NCI-H69 (cell line): ENCODE measurements around the gene DES.
A peak's percentile ranks its signal among the peaks of the same experiment; 100 is the strongest.

Source experiments
- DNase-seq: peaks from one replicate; lab custom pipeline; 2025; lab: John Stamatoyannopoulos, UW

Gene DES

DNA sequence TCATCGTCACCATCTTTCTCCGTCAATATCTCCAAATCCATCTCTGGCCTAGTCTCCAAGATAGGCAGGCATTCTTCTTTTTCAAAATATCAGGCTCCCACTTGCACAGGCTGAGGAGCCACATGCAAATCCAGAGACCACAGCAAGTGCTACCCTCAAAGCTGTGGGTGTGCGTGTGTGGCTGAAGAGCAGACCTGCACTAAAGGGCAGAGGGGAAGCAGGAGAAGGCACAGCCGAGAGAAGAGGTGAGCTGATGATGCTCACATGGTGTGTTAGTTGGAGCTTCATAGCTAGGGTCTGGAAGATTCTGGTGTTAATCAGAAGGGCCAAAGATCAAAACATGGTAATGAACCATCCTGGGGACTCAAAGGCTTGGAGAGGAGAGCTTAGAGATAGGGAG is 20.3 kb downstream of the DES start:
- DNase-seq, result no peak

DNA sequence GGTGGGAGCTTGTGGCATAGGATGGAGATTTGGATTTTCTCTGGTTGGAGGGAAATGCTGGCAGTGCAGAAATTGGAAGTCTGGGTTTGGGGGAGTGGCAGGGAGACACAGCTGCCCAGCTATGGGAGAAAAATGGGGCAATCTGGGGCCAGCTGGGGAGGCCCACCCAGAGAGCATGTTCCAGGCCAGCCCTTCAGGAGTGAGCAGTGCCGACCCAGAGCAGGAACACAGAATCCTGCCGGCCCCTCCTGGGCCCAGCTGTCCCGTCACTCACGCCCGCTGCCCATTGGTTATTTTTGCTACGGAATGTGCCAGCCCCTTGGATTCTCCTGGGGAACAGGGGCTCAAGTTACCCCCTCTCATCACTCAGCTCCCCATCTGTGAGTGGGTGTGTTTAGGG is 21.3 kb downstream of the DES start:
- DNase-seq, result no peak

DNA sequence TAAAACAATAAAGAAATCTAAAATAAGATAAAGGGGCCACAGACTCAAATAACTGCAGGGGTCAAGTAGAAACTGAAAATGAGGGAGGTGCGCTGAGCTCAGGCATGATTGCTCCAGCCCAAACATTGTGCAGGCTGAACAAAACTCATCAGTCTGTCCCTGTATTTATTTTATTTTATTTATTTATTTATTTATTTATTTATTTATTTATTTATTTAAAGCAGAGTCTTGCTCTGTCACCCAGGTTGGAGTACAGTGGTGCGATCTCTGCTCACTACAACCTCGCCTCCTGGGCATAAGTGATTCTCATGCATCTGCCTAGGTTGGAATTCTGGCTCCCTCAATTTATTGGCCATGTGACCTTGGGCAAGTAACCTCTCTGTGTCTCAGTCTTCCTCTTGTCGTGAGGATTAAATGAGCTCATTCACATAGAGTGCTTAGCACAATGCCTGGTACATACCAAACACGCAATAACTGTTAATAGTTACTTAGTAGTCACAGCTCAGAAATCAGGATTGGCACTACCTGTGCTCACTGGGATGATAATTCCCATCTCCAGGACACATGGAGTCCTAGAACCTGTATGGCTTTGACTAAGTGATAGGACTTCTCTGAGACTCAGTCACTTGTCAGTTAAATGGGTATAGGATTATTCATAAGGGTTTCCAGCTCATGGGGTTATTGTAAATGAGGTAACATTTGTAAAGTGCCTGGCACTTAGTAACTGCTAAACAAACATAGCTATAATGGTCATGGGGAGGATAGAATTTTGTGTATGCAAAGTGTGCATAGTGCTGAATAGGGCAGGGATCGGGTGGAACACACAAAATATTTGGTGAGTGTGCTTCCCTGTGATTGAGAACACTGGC is 22.4 kb downstream of the DES start:
- DNase-seq, result peak; percentile 30

DNA sequence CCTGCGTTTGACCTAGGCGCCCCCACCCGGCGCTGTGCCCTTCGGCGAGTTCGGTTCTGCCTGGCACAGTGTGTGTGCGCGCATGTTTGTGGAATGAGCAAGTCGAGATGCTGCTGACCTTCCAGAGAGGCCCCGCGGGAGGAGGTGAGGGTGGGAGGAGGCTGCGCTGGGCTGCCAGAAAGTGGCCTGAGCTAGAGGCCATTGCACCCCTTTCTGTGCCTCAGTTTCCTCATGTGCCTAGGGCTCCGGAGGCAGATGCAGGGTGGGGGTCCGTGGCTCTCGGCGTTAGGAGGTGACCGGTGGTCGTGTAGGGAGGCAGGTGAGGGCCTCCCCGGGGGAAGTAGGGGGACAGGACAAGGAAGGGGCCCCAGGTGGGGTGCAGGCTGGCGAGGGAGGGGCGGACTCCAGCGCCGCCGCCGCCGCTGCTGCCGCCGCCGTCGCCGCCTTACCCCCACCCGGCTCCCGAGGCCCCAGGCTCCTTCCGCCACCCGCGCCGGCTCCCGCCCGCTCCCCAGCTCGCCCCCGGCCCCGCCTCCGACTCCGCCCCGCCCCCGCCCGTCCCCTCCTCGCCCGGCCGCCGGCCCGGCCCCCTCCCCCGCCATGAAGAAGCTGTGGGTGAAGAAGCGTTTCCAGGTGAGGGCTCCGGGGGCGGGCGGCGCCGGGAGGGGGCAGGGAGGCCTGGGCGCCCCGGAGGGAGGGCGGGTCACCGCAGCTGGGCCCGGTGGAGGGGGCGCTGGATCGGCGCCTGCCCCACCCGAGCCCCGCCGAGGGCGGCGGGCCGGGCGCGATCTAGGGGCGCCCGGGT is 23.5 kb downstream of the DES start:
- peak; percentile 79 for DNase-seq

DNA sequence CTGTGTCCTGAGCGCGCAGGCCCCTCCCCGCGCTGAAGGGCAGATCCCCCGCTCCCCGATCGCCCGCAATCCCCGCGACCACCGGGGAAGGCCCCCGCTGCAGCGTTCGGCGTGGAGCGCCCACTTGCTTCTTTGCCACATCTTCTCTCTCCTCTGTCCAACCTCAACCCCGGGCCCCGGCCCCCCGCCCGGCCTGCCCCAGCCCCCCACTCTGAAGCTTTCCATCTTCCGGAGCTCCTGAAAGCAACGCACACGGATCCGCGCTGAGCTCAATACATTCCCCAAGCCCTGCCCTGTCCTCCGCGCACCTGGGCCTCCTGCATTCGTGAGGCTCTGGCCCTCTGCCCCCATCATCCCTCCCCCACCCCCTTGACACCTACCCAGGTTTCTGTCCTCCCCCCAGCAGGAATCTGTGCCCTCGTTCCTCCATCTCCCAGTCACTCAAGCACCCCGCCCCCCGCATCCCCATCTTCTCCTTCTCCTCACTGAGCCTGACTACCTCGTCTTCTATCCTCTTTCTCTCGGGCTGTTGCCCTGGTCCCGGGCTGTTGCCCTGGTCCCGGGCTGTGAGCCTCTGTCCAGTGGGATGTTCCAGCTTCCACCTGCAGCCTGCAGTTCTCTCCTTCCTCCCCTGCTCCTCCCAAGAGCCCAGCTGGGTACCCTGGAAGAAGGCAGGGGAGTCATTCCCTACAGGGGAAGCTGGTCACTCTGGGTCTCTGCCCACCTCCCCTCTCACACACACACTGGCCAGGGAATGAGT is 24.3 kb downstream of the DES start:
- peak; percentile 28 for DNase-seq

DNA sequence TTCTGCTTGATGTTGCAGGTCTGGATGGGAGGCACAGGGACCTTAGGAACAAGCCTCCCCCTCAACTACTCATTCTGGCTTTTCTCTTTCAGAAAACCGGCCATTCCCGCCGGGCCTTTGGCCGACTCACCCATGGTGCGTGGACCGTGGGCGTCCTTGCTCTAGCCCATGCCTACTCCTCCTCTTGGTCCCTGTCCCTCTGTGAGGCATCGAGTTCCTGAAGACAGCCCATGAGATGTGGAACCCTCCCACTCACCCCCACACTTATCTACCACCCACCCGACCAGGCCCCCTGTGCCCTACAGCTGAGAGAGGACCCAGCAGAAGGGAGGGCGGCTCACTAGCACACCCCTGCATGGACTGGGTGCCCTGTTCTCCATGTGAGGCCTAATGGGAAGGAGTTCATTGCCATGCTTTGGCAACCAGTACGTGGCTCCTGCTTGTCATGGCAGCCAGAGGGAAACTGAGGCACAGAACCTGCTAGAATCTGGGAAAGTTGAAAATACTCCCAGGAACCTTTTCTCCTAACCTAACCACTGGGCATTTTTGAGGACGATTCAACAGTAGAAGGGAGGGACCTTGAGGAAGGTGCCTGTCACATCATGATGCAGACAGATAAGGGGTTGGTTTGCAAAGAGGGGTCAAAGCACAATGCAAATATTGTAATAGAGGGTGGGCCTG is 25.0 kb downstream of the DES start:
- DNase-seq, result no peak

DNA sequence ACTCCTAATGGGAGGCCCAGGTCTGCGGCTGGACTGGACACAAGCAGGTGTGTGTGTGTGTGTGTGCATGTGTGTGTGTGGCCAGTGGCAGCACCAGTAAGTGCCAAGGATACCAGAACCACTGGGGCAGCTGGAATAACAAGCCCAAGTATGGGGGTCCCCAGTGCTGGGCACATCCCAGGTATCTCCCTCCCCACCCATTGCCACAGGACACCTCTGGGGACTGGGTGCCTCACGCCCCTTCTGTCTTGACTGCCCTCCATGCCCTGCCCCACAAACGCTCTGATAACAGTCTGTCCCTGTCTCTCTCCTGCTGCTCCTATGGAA is 25.5 kb downstream of the DES start:
- DNase-seq, result no peak

DNA sequence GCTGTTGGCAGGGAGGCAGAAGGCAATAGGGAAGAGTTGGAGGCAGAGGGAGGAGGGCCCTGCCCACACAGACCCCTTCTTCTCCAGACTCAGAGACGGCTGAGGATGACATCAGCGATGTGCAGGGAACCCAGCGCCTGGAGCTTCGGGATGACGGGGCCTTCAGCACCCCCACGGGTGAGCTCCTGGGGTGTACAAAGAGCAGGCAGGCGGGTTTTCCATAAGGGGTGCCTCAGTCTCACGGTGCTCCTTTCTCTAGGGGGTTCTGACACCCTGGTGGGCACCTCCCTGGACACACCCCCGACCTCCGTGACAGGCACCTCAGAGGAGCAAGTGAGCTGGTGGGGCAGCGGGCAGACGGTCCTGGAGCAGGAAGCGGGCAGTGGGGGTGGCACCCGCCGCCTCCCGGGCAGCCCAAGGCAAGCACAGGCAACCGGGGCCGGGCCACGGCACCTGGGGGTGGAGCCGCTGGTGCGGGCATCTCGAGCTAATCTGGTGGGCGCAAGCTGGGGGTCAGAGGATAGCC is 26.5 kb downstream of the DES start:
- DNase-seq, result no peak

DNA sequence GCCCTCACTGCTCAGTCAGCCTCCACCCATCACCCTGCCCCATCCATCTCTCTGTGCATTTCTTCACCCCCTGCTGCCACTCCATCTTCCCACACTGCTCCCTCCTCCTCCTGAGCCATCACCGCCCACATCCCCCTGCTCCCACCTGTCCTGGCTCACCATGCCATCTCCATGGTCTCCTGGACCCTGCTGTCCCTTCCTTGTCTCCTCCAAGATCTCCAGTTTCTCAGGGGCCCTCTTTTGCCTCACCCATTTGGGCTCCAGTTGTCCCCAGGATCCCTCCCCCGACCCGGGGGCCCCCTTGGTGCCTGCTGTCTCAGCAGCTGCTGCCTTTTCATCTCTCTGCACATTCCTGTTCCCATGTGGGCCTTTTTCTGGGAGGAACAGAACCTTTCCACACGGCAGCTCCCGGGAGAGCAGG is 27.1 kb downstream of the DES start:
- DNase-seq, result no peak

DNA sequence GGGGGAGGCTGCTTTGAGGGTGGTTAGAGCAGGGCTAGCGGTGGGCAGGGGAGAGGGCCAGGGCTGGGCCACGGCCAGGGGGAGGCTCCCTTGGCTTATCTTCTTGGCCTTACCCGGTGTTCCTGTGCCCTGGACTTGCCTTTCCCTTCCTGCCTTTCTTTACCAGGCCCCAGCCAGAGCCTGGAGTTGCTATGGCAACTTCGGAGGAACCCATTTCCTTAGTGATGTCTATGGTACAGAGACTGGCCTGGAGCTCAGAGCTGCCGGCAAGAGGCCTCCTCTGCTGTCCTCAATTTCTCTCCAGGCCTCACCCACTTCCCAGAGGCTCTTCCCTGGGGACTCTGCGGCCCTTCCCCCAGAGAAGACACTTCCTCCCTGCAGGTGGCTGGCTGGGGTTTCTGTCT is 27.9 kb downstream of the DES start:
- DNase-seq, result peak; percentile 74

DNA sequence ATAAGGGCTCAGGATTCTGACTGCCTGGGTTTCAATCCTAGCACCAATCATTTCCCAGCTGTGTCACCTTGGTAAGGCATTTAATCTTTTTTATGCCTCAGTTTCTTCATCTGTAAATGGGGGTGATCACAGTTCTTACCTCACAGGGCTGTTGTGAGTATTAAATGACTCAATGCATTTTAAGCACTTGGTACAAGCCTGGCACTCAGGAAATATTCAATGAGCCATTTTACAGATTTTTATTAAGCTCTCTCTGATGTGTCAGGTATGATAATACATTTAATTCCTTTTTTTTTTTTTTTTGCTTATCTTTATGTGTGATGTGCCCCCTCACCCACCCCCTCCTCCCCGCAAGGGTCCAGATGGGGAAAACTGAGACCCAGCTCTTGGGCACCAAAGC is 28.5 kb downstream of the DES start:
- DNase-seq, result no peak

DNA sequence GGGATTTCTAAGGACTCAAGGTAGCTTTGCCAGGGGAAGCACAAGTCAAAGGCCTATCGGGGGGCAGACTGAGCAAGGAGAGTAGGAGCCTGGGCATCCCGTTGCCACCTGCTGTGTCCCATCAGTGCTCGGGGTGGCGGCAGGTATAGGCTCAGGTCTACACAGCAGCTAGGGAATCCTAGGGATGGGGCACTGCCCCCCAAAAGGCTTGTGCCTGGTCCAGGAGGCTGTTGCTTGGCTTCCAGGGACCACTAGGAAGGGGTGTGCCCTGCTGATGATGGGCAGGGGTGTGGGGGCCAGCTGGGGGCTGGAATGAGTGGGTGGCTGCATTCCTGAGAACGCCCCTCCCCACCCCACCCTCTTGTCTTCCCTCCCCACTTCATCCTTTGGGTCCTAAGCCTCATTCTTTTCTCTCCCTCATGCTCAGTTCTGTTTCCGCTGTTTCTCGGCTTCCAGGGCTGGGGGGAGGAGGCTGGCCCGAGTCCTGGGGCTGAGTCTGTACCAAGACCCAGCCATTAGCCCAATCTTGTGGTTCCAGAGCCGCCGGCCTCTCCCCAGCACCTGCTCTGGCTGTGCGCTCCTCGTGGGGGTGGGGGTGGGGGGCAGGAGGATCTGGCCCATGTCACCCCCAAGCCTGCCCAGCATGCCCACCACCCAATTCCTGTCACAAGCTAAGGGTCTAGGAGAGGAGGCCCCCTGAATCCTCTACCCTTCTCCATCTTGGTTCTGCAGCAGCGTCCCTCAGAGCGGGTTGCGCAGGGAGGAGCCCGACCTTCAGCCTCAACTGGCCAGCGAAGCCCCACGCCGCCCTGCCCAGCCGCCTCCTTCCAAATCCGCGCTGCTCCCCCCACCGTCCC is 29.3 kb downstream of the DES start:
- no peak for DNase-seq

DNA sequence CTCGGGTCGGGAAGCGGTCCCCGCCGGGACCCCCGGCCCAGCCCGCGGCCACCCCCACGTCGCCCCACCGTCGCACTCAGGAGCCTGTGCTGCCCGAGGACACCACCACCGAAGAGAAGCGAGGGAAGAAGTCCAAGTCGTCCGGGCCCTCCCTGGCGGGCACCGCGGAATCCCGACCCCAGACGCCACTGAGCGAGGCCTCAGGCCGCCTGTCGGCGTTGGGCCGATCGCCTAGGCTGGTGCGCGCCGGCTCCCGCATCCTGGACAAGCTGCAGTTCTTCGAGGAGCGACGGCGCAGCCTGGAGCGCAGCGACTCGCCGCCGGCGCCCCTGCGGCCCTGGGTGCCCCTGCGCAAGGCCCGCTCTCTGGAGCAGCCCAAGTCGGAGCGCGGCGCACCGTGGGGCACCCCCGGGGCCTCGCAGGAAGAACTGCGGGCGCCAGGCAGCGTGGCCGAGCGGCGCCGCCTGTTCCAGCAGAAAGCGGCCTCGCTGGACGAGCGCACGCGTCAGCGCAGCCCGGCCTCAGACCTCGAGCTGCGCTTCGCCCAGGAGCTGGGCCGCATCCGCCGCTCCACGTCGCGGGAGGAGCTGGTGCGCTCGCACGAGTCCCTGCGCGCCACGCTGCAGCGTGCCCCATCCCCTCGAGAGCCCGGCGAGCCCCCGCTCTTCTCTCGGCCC is 30.1 kb downstream of the DES start:
- DNase-seq, result no peak

DNA sequence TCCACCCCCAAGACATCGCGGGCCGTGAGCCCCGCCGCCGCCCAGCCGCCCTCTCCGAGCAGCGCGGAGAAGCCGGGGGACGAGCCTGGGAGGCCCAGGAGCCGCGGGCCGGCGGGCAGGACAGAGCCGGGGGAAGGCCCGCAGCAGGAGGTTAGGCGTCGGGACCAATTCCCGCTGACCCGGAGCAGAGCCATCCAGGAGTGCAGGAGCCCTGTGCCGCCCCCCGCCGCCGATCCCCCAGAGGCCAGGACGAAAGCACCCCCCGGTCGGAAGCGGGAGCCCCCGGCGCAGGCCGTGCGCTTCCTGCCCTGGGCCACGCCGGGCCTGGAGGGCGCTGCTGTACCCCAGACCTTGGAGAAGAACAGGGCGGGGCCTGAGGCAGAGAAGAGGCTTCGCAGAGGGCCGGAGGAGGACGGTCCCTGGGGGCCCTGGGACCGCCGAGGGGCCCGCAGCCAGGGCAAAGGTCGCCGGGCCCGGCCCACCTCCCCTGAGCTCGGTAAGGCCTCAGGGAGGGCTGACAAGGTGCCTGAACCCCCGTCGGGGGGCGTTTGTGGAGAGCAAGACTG is 30.7 kb downstream of the DES start:
- no peak for DNase-seq

DNA sequence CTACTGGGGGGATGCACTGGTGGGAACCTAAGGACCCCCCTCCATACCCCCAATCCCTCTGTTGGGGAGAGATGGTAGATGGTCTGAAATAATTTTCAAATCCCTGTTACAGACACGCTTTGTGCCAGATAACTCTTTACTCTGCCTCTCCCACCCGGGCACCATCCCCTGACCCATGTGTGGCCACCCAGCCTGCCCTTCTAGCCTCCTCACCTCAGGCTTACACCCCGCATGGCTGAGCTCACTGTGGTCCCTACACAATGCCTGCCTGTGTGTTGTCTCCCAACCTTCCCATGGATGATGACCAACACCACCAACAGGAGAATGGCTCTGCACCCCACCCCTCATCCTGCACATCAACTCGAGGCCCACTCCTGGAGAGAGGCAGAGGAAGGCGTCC is 31.4 kb downstream of the DES start:
- no peak for DNase-seq

DNA sequence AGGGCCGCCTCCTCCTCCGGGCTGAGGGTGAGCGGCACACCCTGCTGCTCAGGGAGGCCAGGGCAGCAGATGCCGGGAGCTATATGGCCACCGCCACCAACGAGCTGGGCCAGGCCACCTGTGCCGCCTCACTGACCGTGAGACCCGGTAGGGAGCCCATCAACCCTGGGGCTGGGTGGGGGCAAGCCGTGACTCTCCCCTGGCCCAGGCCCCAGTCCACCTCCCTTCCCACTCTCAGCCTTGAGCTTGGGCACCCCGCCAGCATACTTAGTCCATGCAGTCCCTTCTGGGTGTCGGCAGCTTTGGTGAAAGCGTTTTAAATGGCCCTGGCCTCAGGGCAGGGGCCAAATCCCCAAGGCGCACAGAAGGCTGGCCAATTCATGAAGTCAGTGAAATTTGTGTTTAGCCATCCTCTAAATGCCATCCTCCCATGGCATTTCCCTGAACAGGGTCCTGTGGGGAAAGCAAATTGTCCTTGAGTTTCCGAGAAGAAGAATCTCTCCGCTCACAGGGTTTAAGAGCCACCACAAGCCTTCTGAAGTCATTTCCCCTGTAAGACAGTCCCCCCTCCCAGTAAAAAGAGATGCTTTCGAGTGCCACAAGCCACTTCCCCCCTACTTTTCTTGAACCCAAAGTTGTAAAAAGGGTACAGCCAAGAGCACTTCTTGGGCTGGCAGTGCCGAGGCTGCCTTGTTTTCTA is 33.6 kb downstream of the DES start:
- peak; percentile 32 for DNase-seq

DNA sequence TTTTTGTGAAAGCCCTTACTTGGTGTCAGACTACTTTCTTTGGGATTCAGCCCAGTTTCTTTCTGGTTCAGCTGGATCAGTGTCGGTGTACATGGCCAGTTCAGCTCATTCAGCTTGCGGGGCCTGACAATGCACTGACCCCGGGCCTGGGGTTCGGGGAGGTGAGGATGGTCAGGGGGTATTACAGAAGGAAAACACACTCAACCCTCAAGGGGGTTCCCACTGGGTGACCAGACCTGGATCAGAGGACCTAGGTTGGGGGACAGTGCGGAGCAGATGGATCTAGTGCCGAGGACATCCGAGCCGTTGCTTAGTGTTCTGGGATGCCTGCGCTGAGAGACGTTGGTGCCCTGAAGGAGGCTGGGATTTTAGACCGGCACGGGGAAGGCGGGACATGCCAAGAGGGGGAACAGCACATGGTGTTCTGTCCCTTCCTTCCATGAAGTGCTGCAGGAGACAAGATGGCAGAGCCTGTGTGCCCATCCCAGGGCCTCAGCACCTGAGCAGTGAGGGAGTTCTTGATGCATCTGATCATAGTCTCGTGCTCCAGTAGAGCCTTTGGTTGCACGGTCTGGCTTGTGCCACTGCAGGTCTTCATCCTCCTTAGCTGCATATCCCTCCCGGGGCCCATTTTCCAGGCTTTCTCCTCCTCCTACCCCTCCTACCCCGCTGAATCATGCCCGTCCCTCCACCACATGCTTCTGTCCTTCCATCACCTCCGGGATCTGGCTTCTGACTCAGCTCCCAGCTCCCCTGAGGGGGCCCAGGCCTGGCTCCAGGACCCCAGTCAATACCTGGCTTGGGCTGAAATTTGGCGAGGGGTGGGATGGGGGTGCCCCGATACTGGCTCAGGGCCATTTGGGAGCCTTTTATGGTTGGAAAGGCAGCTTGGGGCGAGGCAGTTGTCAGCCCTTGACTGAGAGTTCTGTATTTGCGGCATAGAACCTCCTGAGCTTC is 34.5 kb downstream of the DES start:
- peak; percentile 48 for DNase-seq
